GM12872 (cell line): ENCODE results near the gene COL24A1.

Source experiments
- TF ChIP-seq, protein P1 (sequence below): IDR thresholded peaks from 3 replicates; pipeline ENCODE4 v1.5.1; 2011; ENCODE audit warnings: low read depth, mild to moderate bottlenecking, low read length, moderate library complexity; ENCODE audit not compliant: insufficient read depth

Gene COL24A1

DNA sequence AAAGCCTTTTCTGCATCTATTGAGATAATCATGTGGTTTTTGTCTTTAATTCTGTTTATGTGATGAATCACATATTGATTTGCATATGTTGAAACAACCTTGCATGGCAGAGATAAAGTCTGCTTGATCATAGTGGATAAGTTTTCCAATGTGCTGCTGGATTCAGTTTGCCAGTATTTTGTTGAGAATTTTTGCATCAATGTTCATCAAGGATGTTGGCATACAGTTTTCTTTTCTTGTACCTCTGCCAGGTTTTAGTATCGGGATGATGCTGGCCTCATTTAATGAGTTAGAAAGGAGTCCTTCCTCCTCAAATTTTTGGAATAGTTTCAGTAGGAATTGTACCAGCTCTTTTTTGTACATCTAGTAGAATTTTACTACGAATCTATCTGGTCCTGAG, 55.0 kb downstream of the COL24A1 start:
- TF ChIP-seq, protein P1, sequence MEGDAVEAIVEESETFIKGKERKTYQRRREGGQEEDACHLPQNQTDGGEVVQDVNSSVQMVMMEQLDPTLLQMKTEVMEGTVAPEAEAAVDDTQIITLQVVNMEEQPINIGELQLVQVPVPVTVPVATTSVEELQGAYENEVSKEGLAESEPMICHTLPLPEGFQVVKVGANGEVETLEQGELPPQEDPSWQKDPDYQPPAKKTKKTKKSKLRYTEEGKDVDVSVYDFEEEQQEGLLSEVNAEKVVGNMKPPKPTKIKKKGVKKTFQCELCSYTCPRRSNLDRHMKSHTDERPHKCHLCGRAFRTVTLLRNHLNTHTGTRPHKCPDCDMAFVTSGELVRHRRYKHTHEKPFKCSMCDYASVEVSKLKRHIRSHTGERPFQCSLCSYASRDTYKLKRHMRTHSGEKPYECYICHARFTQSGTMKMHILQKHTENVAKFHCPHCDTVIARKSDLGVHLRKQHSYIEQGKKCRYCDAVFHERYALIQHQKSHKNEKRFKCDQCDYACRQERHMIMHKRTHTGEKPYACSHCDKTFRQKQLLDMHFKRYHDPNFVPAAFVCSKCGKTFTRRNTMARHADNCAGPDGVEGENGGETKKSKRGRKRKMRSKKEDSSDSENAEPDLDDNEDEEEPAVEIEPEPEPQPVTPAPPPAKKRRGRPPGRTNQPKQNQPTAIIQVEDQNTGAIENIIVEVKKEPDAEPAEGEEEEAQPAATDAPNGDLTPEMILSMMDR = no peak

- TF ChIP-seq, protein P1 = no peak
Observed at GRCh38 chr1:86100401-86100800, 56.2 kb downstream of the COL24A1 start.

DNA sequence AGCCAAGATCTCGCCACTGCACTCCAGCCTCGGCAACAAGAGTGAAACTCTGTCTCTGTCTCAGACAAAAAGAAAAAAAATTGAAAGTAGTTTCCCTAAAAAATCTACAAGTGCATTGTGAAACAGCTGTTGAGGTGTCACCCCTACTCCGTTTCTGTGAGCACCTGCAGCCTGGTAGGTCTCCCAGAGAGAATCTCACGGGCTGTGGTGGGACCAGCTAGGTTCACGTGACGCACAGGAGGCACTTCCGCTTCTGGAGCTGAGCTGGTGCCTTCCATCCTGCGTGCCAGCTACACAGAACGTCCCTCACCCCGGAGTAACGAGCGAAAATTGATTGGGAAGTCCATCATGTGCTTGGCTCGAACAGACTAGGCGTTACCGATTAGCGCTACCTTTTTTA, 66.8 kb downstream of the COL24A1 start:
- TF ChIP-seq, protein P1 = no peak

- TF ChIP-seq, protein P1 = no peak
Observed at GRCh38 chr1:86085741-86086409, 70.7 kb downstream of the COL24A1 start.

DNA sequence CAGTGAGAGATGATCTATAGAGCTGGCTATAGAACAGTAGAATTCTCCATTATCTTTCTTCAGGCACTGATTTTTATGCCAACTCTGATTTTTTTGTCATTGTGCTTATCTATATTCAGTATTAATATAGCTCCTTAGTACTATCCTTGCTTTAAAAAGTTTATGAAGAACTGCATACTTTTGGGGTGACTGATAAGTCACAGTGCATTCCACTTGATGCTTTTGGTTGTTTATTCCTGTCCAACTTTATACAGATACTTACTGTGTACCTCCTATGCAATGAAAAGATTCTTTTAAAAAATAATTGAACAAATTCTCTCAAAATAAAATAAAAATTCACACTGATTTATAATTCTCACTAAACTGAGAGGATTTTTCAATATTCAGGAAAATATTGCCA, 71.6 kb downstream of the COL24A1 start:
- TF ChIP-seq, protein P1 = no peak

DNA sequence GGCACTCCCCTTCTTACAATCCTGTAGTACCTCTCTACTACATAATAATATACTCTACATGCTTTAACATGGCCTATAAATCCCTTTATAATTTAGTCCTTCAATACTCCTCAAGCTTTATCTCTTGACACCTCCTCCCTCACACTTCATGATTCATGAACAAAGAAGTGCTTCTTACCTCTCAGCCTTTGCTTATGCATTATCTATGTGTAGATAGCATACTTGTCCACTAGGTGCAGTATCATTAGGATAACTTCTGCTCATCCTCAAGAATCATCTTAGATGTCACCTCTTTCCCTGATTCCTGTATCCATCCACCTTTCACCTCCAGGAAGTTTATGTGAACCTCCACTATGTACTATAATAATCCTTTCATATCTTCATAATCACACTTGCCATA, 74.4 kb downstream of the COL24A1 start:
- TF ChIP-seq, protein P1 = peak; percentile 49; the same call in 2 of the 3 replicates

DNA sequence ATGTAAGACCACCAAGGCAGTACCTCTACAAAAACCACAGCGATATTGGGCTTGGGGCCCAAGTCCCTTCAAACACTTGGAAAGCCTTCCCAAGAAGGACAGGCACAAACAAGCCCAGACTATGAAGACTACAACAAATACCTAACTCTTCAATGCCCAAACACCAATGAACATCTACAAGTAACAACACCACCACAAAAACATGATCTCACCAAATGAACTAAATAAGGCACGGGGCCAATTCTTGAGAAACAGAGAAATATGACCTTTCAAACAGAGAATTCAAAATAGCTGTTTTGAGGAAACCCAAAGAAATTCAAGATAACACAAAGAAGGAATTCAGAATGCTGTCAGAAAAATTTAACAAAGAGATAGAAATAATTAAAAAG, 86.8 kb downstream of the COL24A1 start:
- TF ChIP-seq, protein P1 = no peak
